ENCODE data around the gene HMX3.

The HMX3 gene

GRCh38 chr10:123142701-123143161, 7.0 kb downstream of the HMX3 start:
- no peak overlapping the region for H3K4me2 ChIP-seq (ENCODE audit: low read length)
- no peak for TF ChIP-seq EZH2 (IDR thresholded peaks at IDR 0.05; ENCODE audit: borderline replicate concordance, low read length)
- no peaks in the 10 kb centered on the region for H3K79me2 ChIP-seq (ENCODE audit: insufficient read depth, low read length)
- no peaks in the 10 kb centered on the region for H3K36me3 ChIP-seq (ENCODE audit: insufficient read depth, low read length)
- no peaks in the 10 kb centered on the region for H3K9me2 ChIP-seq (ENCODE audit: low read depth, low read length)
- no peaks in the 10 kb centered on the region for H3F3A ChIP-seq (ENCODE audit: insufficient read depth, low read length)
- H3K9ac ChIP-seq (ENCODE audit: low read length), result no peak overlapping the region
- H3K4me3 ChIP-seq (ENCODE audit: low read depth, low read length, poor library complexity, severe bottlenecking), result no peak overlapping the region
- H3K27me3 ChIP-seq (ENCODE audit: insufficient read depth, low read length), result peaks cover 4% of the 10 kb centered on the region
- no peaks in the 10 kb centered on the region for H4K20me1 ChIP-seq (ENCODE audit: insufficient read depth, low read length)
- peaks cover 4% of the 10 kb centered on the region for H3K4me1 ChIP-seq (ENCODE audit: insufficient read depth, low read length, severe bottlenecking)
- no peaks in the 10 kb centered on the region for H3K9me3 ChIP-seq (ENCODE audit: low read length)
- no peak overlapping the region for H3K27ac ChIP-seq (ENCODE audit: low read depth, low read length, poor library complexity, severe bottlenecking)
- no peak overlapping the region for H2AFZ ChIP-seq (ENCODE audit: low read length)

- no peak for TF ChIP-seq CTCF (IDR thresholded peaks at IDR 0.05; ENCODE audit: low read length)
- TF ChIP-seq EZH2 (IDR thresholded peaks at IDR 0.05; ENCODE audit: borderline replicate concordance, low read length), result no peak
- no peaks in the 10 kb centered on the region for H4K20me1 ChIP-seq (ENCODE audit: insufficient read depth, low read length)
- H3K4me1 ChIP-seq (ENCODE audit: insufficient read depth, low read length, severe bottlenecking), result peaks cover 7% of the 10 kb centered on the region
- no peaks in the 10 kb centered on the region for H3K9me3 ChIP-seq (ENCODE audit: low read length)
- no peak overlapping the region for H3K9ac ChIP-seq (ENCODE audit: low read length)
- H3K27me3 ChIP-seq (ENCODE audit: insufficient read depth, low read length), result peaks cover 4% of the 10 kb centered on the region
- no peak overlapping the region for H3K4me2 ChIP-seq (ENCODE audit: low read length)
- H3K4me3 ChIP-seq (ENCODE audit: low read depth, low read length, poor library complexity, severe bottlenecking), result no peak overlapping the region
- no peaks in the 10 kb centered on the region for H3K9me2 ChIP-seq (ENCODE audit: low read depth, low read length)
- no peaks in the 10 kb centered on the region for H3K36me3 ChIP-seq (ENCODE audit: insufficient read depth, low read length)
- H3K27ac ChIP-seq (ENCODE audit: low read depth, low read length, poor library complexity, severe bottlenecking), result no peak overlapping the region
- no peaks in the 10 kb centered on the region for H3K79me2 ChIP-seq (ENCODE audit: insufficient read depth, low read length)
- no peak overlapping the region for H2AFZ ChIP-seq (ENCODE audit: low read length)
- H3F3A ChIP-seq (ENCODE audit: insufficient read depth, low read length), result no peaks in the 10 kb centered on the region
Measured at GRCh38 chr10:123143162-123143824, 7.5 kb downstream of the HMX3 start.

GRCh38 chr10:123143825-123144168, 8.0 kb downstream of the HMX3 start:
- no peaks in the 10 kb centered on the region for H4K20me1 ChIP-seq (ENCODE audit: insufficient read depth, low read length)
- H2AFZ ChIP-seq (ENCODE audit: low read length), result no peak overlapping the region
- peaks cover 12% of the 10 kb centered on the region for H3K4me1 ChIP-seq (ENCODE audit: insufficient read depth, low read length, severe bottlenecking)
- H3K4me3 ChIP-seq (ENCODE audit: low read depth, low read length, poor library complexity, severe bottlenecking), result no peak overlapping the region
- no peaks in the 10 kb centered on the region for H3F3A ChIP-seq (ENCODE audit: insufficient read depth, low read length)
- H3K36me3 ChIP-seq (ENCODE audit: insufficient read depth, low read length), result no peaks in the 10 kb centered on the region
- H3K27ac ChIP-seq (ENCODE audit: low read depth, low read length, poor library complexity, severe bottlenecking), result no peak overlapping the region
- no peak overlapping the region for H3K9ac ChIP-seq (ENCODE audit: low read length)
- H3K79me2 ChIP-seq (ENCODE audit: insufficient read depth, low read length), result no peaks in the 10 kb centered on the region
- H3K9me2 ChIP-seq (ENCODE audit: low read depth, low read length), result no peaks in the 10 kb centered on the region
- peaks cover 4% of the 10 kb centered on the region for H3K27me3 ChIP-seq (ENCODE audit: insufficient read depth, low read length)
- no peak overlapping the region for H3K4me2 ChIP-seq (ENCODE audit: low read length)
- no peaks in the 10 kb centered on the region for H3K9me3 ChIP-seq (ENCODE audit: low read length)
- TF ChIP-seq CTCF (IDR thresholded peaks at IDR 0.05; ENCODE audit: low read length) (no peak), EZH2 (IDR thresholded peaks at IDR 0.05; ENCODE audit: borderline replicate concordance, low read length) (no peak)
